ENCODE measurements around the gene MELTF. TPM values are rescaled to one million over a fixed set of nuclear protein-coding genes. Genes with fewer than 3 reads are reported as not detected.
A peak's percentile ranks its signal among the peaks of the same experiment; 100 is the strongest.

The MELTF gene
- total RNA-seq, 6 experiments from 2014 or later = 0.42 to 5.3 (median 2.0) TPM

DNA sequence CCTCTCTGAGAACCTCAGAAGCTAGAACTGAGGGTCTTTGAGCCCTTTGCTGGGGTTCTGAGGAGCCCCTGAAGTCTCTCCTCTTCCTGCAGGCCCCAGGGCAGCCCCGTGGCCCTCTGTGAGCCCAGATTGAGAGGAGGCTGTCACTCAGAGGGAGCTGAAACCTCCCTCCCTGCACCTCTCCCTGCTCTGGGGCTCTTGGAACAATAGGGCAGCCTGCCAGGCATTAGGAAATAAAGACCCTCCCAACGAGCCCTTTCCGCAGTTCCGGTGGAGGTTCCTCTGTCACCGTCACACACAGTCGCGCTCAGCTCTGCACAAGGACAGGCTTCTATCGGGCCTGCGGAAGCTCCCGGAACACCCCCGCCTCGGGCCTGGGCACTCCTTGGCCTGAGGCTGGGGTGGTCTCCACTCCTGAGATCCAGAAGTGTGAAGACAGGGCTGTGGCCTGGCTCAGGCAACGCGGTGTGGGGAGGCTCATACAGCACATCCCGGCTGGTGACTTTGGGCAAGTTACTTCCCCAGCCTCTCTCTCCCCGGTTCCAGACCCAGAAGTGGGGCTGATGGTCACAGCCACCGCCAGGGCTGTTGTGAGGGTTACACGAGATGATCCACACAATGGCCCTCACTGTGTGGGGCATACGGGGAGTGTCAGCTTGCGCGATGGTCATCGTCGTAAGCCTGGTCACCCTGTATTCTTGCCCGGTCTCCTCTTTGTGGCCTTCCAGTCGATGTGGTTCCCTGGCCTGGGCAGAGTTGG is 17.7 kb downstream of the MELTF start:
- H3K4me1 ChIP-seq = no peaks in the 10 kb centered on the region
- DNase-seq (no peak), ATAC-seq (no peak)
- no peaks in the 10 kb centered on the region for H3K9me3 ChIP-seq
- TF ChIP-seq CTCF (IDR thresholded peaks at IDR 0.05) (no peak), POLR2A (IDR thresholded peaks at IDR 0.05) (no peak)
- intact Hi-C loops (cut with DNase I) = no loop called here
- no CpG with 5 or more reads among the region's 25 CpGs for WGBS (ENCODE audit: insufficient coverage, low coverage, low lambda C conversion rate, missing lambda C conversion rate)
- H3K27ac ChIP-seq = no peak overlapping the region
- no peak overlapping the region for H3K4me3 ChIP-seq
- H3K36me3 ChIP-seq = no peaks in the 10 kb centered on the region
- H3K27me3 ChIP-seq = no peaks in the 10 kb centered on the region

DNA sequence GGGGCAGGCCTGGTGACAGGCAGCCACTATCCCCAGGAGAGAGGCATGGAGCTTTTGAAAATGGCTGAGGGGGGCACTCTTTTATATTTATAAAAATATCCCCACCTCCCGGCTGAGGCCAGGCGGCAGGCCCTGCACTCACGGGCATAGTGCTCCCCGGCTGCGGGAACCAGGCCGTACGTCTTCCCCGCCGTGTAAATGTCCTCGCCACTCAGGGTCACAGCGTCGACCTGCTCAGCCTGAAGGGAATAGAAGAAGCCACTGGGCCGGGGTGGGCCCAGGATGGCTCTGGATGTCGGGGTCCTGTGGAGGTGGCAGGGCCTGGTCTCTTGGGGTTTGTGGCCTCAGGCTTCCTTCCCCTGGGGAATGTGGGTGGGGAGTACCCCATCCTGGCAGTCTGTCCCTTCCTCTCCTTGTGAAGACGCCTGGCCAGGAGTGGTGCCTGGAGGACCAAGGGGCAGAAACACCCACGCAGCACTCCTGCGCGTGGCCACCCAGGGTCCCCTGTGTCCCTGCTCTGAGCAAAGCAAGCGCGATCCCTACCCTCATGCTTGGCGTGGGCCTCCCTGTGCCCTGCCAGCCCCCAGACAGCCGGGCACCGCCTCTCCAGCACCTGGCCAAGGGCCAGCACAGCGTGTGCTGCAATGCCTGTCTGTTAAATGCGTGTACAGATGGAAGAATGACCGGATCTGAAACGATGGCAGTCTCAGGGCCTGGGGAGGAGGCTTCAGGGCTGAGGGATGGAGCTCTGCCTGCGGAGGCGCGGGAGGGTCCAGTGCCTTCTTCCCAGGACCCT is 18.9 kb downstream of the MELTF start:
- Histone ChIP-seq H3K9me3 (no peaks in the 10 kb centered on the region), H3K4me3 (no peak overlapping the region), H3K36me3 (no peaks in the 10 kb centered on the region), H3K27me3 (no peaks in the 10 kb centered on the region), H3K27ac (no peak overlapping the region), H3K4me1 (no peaks in the 10 kb centered on the region)
- DNase-seq (peak in 1 of 3 donors; percentile 20), ATAC-seq (no peak)
- intact Hi-C loops (cut with DNase I) = no loop called here
- TF ChIP-seq CTCF (IDR thresholded peaks at IDR 0.05) (no peak), POLR2A (IDR thresholded peaks at IDR 0.05) (no peak)
- 58% methylated on average over 7 of the region's 30 CpGs for WGBS (ENCODE audit: insufficient coverage, low coverage, low lambda C conversion rate, missing lambda C conversion rate)

- intact Hi-C loops (cut with DNase I) = loop anchor here in 1 of 2 donors (10.0 kb wide), 1 partner anchor 175 kb away; no protein-coding TSS in a partner anchor
- H3K27ac ChIP-seq = no peak overlapping the region
- H3K9me3 ChIP-seq = no peaks in the 10 kb centered on the region
- no peaks in the 10 kb centered on the region for H3K27me3 ChIP-seq
- no peaks in the 10 kb centered on the region for H3K36me3 ChIP-seq
- H3K4me1 ChIP-seq = no peaks in the 10 kb centered on the region
- 90% methylated on average over 2 of the region's 20 CpGs for WGBS (ENCODE audit: insufficient coverage, low coverage, low lambda C conversion rate, missing lambda C conversion rate)
- ATAC-seq = no peak
- no peak overlapping the region for H3K4me3 ChIP-seq
- peak in 1 of 3 donors; percentile 32 for DNase-seq
- TF ChIP-seq POLR2A (IDR thresholded peaks at IDR 0.05) = no peak
- no peak for TF ChIP-seq CTCF (IDR thresholded peaks at IDR 0.05)
Measured at GRCh38 chr3:197009532-197010019, 20.0 kb downstream of the MELTF start.

DNA sequence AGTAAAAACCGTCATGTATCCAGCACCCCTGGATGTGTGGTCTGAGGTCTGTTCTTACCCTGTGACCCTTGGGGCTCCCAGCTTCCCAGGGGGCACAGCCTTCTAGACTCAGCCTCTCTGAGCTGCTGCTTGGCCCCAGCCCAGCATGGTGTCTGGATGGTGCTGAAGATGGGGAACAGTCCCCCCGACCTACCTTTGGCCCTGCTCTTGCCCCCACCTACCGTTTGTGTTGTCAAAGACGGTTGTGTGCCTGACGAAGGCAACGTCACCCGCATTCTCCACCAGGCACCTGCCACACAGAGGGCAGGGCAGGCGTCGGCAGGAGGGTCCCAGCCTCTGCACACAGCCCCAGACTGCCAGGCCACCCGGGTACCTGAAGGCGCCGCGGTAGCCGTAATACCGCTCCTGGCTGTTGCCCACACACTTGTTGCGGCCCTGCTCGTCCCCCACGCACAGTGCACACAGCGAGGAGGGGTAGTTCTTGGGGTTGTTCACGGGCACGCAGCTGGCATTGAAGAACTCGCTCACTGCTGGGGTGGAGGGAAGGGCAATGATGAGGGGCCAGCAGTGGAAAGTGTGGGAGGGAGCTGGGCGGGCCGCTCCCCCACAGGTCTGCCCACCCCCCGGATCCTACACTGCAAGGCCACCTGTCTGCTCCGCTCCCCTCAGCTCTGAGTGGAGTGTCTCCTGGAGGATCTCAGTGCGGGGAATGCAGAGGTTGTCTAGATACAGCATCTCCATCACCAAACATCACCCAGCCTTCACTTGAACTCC is 21.0 kb downstream of the MELTF start:
- DNase-seq = peak in 1 of 3 donors; percentile 42
- TF ChIP-seq POLR2A (IDR thresholded peaks at IDR 0.05) (no peak), CTCF (IDR thresholded peaks at IDR 0.05) (no peak)
- no peak for ATAC-seq
- no peaks in the 10 kb centered on the region for H3K9me3 ChIP-seq
- no peak overlapping the region for H3K4me3 ChIP-seq
- intact Hi-C loops (cut with DNase I) = loop anchor here in 1 of 2 donors (10.0 kb wide), 1 partner anchor 176 kb away; no protein-coding TSS in a partner anchor
- 95% methylated on average over 8 of the region's 27 CpGs for WGBS (ENCODE audit: insufficient coverage, low coverage, low lambda C conversion rate, missing lambda C conversion rate)
- no peaks in the 10 kb centered on the region for H3K36me3 ChIP-seq
- no peak overlapping the region for H3K27ac ChIP-seq
- H3K27me3 ChIP-seq = no peaks in the 10 kb centered on the region
- H3K4me1 ChIP-seq = no peaks in the 10 kb centered on the region

All from right lobe of liver (tissue), 6 donors.